Fibroblast of lung (primary cell): ENCODE results near the gene PARK7.

ENCODE experiments used
- CTCF ChIP-seq, 2 donors: IDR thresholded peaks in 1 of 2; conservative IDR thresholded peaks in 1 of 2; 1 replicate in 1 of 2; 2 replicates in 1 of 2; pipeline ENCODE4 v1.5.1; 2011 to 2012; ENCODE audit warnings: low read length in 2 of 2, control low read depth in 1 of 2, inconsistent platforms in 1 of 2, low read depth in 1 of 2, mild to moderate bottlenecking in 1 of 2
- EZH2 ChIP-seq: IDR thresholded peaks from 2 replicates; pipeline ENCODE4 v1.5.1; 2012; ENCODE audit warnings: low read length, control low read depth, mild to moderate bottlenecking; ENCODE audit errors: missing control alignments

GRCh38 chr1:7919880-7920279 is 41.6 kb upstream of the PARK7 start:
- TF ChIP-seq CTCF (conservative IDR thresholded peaks at IDR 0.05 in 1 of 2, IDR thresholded peaks at IDR 0.05 in 1 of 2; ENCODE audit: low read depth in 1 of 2, low read length in 2 of 2), result no peak
- TF ChIP-seq EZH2, result no peak
